ENCODE measurements around the gene SLC35E1.

SLC35E1 gene

DNA sequence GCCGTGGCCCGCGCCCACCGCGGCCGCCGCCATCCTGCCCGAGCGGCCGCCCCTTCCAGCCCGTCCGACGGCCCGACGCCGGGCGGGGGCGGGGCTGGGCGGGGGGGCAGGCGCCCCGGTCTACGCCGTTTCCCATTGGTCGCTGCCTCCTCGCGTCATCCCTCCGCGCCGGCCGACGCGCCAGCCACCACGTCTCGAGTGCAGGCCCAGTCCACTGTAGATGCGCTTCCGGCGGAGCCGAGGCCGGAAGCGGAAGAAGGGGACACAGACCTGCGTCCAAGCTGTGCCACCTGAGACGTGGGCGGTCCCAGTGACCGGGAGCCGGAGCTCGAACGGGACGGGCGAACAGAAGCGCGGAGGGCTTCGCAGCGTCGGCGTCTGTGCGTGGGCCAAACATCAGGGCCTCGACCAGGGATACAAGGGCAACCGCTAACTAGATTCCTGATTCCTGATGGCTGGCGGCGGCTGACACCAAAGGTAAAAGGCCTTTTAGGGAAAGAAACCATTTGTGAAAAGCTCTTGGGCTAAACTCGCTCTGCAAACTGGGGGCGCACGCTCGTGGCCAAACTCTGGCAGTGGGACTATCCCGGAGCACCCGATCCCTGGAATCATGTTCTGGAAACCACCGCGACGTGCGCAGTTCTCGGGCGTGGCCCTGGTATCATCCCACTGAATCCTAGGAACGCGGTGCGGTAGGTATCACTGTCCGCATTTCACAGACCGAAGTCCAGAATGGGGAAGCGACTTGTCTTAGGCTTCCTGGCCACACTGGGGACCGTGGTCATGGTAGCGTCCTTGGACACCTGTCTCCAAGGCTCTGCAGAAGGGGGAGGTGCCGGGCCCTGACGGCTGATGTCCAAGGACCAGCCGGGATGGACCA lies at the start of gene SLC35E1:
Gene SLC35E1 (minus strand): TSS at position 84 of the 880 bp plus-strand sequence. CDS start 51 bp downstream, at position 33.
- peak; percentile 99 for DNase-seq

DNA sequence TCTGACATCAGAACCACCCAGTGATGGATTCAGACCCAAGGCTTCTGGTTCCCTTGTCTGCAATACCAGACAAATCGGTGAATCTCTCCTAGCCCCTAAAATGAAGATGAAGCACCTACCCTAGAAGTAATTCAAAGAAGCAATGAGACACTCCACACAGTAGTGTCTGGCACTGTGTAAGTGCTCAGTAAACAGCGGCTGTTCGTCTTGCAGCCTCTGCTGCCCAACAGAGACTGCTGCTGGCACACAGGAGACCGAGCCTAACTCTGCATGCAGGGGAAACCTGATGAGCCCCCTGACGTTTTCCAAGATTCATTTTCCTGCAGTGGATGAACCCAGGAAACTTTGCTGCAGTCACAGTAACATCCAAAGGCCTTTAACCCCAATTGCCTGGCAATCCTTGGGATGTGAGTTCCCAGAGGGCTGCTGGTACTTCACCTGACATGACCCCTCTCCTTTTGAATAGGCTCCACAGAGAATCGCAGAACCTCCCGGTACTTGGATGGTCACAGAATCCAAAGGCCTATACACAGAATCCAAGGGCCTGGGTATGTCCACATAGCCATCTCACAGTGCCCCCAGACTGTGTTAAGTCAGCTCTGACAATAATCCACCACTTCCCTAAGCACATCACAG lies 49.1 kb upstream of the SLC35E1 start:
- DNase-seq = no peak

DNA sequence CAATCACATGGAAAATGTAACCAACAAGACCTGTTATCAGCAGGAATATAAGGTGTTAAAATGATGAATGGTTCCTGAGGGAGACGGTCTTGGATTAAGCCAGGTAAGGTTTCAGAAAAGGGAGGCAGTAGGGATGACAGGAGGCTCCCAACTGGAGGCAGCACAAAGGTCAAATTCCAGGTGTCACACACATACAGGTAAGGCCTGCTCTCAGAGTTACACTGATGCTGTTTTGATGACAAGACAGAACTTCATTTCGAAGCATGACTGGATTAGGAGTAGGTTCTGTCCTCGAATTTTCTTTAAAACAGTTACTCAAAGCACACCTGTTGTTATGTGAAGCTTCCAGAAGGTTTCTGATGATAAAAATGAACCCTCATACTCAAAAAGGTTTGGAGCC lies 48.4 kb upstream of the SLC35E1 start:
- DNase-seq = no peak

DNA sequence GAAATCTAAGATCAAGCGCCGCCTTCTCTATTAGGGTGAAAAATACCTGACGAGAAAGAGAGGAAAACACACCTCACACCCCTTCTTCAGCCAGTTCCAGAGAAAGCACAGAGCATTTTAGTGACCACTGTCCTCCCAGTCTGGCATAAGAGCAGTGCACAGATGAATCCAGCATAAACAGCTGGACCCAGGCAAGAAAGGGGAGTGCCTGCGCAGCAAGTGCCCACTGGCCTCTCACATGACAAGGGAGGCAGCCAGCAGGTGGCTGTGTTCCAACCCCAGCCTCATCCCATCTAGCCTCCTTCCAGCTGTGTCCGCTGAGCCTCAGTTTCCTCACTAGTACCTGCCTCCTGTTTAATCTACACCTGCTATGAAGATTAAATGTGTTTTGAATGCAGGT lies 47.8 kb upstream of the SLC35E1 start:
- no peak for DNase-seq

DNA sequence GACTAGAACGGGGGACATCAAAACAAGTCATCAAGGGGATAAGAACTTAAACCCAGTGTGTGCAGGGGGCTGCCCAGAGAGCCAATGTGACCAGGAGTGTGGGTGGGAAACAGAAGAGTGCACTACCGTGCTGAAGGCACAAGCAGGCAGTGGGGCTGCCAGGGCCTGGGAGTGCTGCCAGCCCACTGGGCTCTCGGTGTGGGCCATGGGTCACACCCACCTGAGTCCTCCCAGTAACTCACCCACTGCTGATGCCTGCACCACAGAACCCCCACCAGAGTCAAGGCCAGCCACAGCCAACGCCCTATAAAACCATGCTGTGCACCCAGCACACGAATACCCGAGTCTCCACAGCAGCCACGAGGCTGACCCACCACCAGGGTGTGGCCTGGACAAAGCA lies 47.2 kb upstream of the SLC35E1 start:
- DNase-seq = no peak

DNA sequence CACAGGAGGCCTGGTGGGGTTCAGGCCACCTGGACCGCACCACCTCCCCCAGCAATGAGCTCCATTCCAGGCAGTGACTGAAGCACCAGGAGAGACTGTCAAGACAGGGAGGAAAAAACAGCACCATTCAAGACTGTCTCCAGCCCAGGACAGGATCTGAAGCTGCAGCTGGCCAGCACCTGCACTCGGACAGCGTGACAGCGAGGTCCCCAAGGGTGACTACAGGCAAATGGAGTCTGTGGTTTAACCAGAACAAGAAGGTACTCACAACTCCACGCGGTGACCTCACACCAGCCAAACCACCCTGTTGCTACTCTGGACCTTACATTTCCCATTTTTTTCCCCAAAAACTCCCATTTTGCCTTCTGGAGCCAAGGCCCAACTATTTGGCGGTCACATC lies 46.0 kb upstream of the SLC35E1 start:
- no peak for DNase-seq

DNA sequence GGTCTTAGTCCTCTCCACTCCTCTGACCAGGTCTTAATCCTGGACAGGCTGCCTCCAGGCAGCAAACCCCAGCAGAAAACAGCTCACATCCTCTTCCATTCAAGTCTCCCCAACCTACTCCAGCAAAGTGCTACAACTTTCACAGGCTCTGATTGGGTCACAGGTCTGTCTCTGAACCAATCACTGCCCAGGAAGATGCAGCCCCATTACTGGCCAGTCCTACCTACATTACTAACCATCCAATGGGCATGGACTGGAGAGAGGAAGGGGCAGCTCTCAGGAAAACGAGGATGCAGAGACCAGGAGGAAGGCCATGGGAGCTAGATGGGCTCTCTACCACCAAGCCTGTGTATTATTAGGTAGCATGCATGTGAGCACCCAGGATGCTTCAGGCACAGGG lies 43.6 kb upstream of the SLC35E1 start:
- no peak for DNase-seq

DNA sequence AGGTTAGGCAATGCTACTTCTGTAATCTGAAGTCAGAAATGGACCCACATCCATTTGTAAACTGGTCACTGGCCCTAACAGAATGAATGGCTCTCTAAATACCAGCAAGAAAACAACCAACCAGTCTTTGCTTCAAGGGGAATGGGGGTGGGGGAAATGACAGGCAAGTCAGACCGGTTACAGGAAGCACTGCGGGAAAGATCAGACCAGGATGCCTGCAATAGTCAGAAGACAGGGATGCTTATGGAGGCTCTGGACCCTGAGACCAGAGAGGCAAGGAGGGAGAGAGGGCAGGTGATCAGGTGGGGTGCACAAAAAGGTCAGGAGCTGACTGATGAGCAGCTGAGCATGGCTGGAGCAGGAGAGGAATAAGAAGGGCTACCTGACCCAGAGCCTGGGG lies 42.7 kb upstream of the SLC35E1 start:
- DNase-seq = no peak

DNA sequence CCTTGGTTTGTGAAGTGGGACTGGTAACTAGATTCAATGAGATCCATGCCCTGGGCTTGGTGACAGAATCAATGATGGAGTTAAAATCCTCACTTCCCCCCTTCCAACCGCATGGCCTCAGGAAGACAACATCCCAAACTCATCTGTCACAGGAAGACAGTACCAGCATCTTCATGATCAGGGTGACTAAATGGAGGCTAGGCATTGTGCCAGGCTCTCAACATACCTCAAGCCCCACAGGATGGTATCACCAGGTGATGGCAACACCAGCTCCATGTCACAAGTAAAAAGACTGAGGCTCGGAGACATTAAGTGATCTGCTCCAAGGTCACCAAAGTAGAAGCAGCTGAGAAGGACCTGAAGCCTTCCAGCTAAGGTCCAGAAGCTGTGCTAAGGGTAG lies 41.6 kb upstream of the SLC35E1 start:
- no peak for DNase-seq

DNA sequence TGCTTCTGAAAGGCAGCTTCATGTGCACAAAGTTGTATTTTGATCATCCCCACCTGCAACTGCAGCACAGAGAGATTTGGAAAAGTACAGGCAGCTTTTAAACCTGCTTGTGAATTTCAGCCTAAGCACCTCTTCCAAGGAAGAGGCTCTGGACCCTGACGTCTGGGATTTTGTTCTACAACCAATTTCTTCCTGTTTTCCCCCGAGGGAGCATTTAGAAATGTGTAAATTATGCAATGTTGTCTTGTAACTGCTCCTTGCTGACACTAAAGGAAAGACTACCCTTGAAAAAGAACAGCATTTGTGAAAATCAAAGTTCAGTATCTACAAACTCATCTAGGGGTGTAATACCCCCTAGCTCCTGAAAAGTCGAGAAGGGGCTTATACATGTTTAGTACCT lies 40.4 kb upstream of the SLC35E1 start:
- no peak for DNase-seq

DNA sequence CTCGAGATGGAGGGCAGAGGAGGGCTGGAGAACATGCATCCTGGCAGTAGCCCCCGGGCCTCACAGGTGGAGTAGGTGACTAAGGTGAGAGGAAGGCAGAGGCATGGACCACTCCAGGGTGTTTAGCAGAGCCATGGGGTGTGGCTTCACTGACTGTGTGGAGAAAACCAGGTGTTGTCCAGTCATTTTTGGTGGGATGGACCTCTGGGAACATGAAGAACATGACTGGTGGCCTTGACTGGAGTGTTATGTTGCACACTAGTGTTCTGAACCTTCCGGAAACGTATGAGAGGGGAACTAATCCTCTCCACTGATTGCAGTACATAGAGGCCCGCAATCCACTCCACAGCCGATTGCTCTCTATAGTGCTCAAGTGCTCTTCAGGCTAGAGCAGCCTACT lies 38.9 kb upstream of the SLC35E1 start:
- no peak for DNase-seq

DNA sequence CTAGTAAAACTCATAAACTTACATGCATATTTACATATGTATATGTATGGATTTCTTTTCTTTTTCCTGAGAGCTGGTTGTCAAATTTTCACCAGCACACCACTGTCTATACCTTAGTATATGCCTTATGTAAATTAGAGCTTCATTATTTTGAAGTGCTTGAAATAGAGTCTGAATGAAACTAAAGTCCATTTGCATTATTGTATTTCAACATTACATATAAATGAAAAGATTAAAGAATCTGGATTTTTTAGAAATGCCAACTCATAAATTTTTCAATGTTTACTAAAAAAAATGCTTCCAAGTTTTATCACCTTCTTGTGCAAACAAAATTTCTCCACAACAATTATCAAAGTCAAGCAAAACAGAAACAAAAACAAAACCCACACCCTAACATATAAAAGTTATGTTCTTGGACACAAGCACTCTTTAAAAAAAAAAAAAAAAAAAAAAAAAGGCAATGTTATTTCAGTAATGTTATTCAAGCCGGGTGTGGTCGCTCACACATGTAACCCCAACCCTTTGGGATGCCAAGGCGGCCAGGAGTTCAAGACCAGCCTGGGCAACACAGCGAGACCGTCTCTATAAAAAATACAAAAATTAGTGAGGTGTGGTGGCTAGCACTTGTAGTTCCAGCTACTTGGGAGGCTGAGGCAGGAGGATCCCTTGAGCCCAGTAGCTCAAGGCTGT lies 37.4 kb upstream of the SLC35E1 start:
- no peak for DNase-seq

DNA sequence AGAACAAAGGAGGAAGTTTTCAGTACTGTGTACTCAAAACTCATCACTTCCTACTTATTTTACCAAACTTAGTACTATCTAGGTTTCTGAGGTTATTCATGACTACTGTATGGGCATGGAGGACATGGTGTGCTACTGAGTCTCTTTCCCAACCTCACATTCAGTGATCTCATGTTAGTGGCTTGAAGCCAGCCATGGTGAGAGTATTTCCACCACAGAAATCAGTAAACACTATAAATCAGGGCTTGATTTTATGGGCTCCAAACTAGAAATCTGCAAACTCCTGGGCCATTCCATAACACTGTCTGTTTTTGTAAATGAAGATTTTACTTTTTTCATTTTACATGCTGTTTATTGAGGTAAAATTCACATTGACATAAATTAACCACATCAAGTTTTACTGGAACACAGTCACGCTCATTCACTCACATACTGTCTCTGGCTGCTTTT lies 36.1 kb upstream of the SLC35E1 start:
- peak; percentile 72 for DNase-seq

DNA sequence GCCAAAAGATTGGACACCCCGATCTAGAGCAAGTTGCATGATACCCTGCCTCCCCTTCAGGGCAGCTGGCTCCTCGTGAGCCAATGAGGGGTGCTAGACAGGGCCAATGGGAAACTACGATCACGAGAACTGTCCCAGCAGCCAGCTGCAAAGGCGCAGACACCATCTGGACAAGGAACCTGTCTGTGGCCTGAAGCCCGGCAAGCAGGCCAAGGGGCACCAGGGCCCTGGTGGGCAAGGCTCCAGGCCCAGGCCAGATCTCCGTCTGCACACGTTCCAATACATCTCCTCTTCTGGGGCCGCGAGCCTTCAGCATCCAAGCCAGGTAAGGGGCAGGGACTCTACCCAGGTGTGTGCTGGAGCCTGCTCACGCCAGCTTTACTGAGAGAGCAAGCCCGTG lies 35.6 kb upstream of the SLC35E1 start:
- no peak for DNase-seq

DNA sequence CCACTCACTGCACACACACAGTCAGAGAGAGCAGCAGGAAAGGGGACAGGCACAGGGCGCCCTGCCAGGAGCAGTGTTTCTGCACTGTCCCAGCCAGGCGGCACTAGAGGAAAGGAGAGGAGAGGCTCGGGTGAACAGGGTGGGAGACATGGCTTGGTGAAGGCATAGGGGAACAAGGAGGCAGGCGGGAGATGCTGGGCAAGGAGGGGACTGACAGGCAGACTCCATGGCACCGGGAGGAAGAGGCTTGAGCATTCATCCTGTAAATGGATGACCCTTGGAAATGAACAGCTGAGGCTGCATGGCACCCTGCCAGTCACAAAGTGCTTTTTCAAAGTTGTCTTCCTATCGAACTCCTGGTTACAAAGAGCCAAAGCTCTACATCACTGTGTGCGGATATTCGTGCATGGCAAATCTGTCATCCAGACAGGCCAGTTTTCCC lies 33.4 kb upstream of the SLC35E1 start:
- no peak for DNase-seq

DNA sequence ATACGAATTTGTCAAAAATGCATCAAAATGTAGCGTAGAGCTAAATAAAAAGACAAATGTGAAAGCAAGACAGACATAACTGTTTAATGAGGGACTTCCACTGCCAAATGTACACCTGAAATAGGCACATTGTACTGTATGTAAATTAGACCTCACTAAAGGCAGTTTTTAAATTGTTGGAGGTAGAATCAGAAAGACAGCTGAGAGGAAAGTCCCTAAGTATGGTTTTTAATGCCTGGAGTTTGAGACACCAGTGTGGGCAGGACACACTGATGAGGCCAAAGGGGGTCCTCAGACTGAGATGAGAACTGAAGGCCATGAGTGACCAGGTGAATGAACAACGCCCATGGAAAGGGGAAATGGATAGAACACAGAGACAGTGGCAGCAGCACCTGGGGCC lies 32.9 kb upstream of the SLC35E1 start:
- DNase-seq = no peak

DNA sequence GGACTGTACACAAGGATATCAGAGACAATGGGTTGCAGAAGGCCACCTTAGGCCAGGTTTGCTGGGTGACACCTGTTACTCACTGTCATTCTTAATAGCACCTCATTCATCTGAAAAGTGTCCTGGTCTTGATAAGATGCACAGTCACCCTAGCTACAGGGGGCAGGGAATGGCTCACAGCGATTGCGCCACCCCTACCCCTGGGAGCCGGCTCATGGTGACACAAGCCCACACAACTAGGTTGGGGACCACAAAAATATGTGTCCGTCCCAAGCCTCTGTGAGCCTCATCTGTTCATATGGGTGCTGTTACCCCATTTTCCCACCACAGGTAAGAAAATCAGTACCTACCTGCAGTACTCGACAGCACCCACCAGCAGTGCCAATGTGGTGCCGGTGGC lies 32.4 kb upstream of the SLC35E1 start:
- no peak for DNase-seq

DNA sequence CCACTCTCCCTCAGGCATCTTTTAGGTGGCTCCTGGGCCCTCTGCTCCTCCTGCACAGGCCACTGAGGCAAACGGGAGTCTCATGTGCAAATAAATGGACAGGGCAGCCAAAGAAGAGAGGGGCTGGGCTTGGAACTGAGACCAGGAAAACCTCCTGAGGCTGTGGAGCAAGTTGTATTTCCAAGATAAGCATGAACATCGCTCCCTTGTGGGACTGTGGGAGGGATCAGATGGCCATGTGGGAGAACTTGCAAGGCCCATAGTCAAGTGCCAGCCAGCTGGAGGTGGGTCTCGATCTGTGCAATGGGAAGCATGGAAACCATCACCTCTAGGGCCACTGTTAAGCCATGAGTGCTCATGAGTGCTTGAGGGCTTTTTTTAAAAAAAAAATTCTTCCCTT lies 30.9 kb upstream of the SLC35E1 start:
- DNase-seq = no peak

DNA sequence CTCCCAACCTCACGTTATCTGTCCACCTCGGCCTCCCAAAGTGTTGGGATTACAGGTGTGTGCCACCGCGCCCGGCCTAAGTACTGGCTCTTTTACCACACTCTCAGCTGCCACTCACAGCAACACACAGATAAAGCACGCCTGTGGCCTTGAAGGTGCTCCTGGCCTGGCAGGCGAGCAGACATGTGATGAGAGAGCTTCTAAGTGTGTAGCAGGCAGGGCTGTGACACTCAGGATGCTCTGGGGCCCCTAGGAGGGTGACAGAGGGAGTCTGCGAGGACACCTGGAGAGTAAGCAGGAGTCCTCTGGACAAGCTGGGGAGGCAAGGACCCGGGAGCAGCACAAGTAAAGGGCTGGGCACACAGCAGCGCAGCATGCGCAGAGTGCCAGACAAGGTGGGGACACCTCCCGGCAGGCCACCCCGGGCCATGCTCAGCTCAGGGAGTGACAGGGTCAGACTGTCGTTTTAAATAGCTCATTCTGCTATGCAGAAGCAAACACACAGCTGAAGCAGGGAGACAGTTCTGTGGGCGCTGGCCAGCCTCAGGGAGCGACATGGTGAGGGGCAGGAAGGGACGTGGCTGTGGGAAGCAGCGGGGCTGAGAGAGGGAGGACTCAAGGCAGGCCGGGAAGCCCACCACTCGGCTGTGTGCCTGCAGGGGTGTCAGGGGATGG lies 29.3 kb upstream of the SLC35E1 start:
- DNase-seq = no peak

DNA sequence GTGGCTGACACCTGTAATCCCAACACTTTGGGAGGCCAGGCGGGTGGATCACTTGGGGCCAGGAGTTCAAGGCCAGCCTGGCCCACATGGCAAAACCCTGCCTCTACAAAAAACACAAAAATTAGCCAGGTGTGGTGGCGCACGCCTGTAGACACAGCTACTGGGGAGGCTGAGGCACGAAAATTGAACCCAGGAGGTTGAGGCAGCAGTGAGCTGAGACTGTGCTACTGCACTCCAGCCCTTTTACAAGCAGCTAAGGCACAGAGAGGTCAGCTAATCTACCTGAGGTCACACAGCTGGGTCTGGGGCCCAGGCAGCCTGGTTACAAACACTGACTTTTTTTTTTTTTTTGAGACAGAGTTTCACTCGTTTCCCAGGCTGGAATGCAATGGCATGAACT lies 28.6 kb upstream of the SLC35E1 start:
- DNase-seq = no peak

DNA sequence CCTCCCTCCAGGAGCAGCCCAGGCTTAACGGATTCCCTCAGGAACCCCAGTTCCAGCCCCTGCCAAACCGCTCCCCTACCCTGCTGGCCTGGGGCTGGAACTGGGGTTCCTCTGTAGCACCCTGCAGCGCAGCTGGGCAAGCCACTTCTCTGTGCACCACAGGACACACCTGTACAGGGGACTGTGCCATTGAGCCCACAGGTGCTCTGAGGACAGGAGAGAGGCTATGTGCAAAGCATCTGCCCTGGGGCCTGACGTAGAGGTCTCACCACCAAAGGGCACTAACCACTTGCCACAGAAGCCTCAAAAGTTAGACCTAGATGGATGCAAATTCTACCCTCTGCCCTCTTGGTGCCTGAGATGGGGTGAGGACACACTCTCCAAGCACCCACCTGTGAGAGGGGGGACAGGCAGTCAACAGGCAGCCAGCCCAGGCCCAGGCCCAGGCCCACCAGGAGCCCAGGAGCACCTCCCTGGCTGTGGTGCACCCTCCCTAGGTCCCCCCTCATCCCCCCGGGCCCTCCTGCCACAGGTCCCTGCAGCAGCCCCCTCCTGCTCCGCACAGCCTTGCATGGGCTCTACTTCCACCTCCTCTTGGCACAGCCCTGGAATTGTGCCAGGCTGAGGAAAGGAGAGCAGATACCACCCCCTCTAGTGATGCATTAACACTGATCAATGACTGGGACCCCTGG lies 27.6 kb upstream of the SLC35E1 start:
- DNase-seq = no peak

DNA sequence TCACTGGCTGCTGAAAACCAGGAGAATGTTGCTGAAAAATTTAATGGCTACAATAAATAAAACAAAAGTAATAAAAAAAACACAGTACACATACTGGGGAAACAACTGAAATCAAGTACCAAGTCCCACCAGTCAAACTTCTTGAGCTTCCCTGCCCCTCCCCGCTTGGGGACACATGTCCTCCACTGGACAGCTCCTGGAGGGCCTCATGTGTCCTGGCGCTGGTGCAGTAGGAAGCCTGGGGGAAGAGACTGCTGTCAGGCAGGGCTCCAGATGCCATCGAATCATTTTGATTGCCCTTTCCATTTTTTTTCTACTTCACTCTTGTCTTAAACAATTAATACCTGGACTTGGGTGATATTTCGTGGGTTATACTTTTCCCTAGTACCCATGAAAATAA lies 26.6 kb upstream of the SLC35E1 start:
- DNase-seq = no peak

DNA sequence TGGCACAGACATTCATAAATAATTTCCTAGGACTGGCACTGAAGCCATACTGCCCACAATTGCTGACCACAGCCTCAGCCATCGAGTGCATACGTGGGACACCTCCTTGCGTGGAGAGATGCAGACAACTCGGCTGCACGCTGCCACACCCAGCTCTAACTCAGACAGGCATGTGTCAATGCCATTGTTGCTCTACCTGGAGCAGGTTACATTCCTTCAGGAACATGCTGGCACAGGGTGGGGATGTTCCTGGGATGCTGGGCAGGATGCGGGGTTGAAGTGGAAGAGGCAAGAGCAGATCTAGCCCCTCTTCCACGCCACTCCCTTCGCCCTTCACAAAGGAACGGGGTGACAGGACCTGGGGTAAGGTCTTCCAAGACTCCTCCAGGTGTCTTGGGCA lies 24.2 kb upstream of the SLC35E1 start:
- no peak for DNase-seq

All from OCI-M1 (cell line).